H9 (cell line): Measurements from ENCODE around the gene PTGDR. TPM values are rescaled to one million over a fixed set of nuclear protein-coding genes. Genes with fewer than 3 reads are reported as not detected.

Source experiments
- DNase-seq: peaks from one replicate; pipeline ENCODE4 v3.0.0-alpha.2; 2017
- H2AFZ ChIP-seq: one replicate; pipeline ENCODE4 v1.6.1; 2013; ENCODE audit warnings: mild to moderate bottlenecking, low read length, control low read depth, moderate library complexity
- H2AK5ac ChIP-seq: 2 replicates; pipeline ENCODE4 v1.6.1; 2013; ENCODE audit warnings: low read length, control low read depth, mixed read lengths; ENCODE audit not compliant: insufficient read length
- H2BK120ac ChIP-seq: one replicate; pipeline ENCODE4 v1.6.1; 2013; ENCODE audit warnings: low read depth, mild to moderate bottlenecking, low read length, control low read depth, inconsistent platforms; ENCODE audit not compliant: poor library complexity, severe bottlenecking
- H2BK12ac ChIP-seq: 2 replicates; pipeline ENCODE4 v1.6.1; 2013; ENCODE audit warnings: low read length, control low read depth, mixed read lengths, low read depth; ENCODE audit not compliant: insufficient read length
- H2BK15ac ChIP-seq: 2 replicates; pipeline ENCODE4 v1.6.1; 2013; ENCODE audit warnings: low read depth, low read length, control low read depth
- H2BK20ac ChIP-seq: one replicate; pipeline ENCODE4 v1.6.1; 2013; ENCODE audit warnings: low read depth, mild to moderate bottlenecking, low read length, control low read depth, inconsistent platforms; ENCODE audit not compliant: poor library complexity, severe bottlenecking
- H2BK5ac ChIP-seq: 2 replicates; pipeline ENCODE4 v1.6.1; 2013; ENCODE audit warnings: low read length, control low read depth, mixed read lengths; ENCODE audit not compliant: insufficient read length
- H3K14ac ChIP-seq: 2 replicates; pipeline ENCODE4 v1.6.1; 2013; ENCODE audit warnings: low read length, control low read depth; ENCODE audit not compliant: insufficient read depth
- H3K18ac ChIP-seq: 2 replicates; pipeline ENCODE4 v1.6.1; 2013; ENCODE audit warnings: low read depth, mild to moderate bottlenecking, mixed read lengths, low read length, control low read depth; ENCODE audit not compliant: insufficient read length
- H3K23ac ChIP-seq: 2 replicates; pipeline ENCODE4 v1.6.1; 2013; ENCODE audit warnings: low read length, control low read depth, mixed read lengths, low read depth; ENCODE audit not compliant: insufficient read length
- H3K23me2 ChIP-seq: 2 replicates; pipeline ENCODE4 v1.6.1; 2013; ENCODE audit warnings: low read depth, mild to moderate bottlenecking, mixed read lengths, low read length, control low read depth; ENCODE audit not compliant: insufficient read length, poor library complexity, severe bottlenecking
- H3K27ac ChIP-seq: 2 replicates; pipeline ENCODE4 v1.5.1; 2013; ENCODE audit warnings: low read length, control low read depth, mixed read lengths, low read depth; ENCODE audit not compliant: insufficient read length
- H3K27me3 ChIP-seq: 2 replicates; pipeline ENCODE4 v1.6.1; 2013; ENCODE audit warnings: low read length, control low read depth, inconsistent platforms; ENCODE audit not compliant: insufficient read depth
- H3K4ac ChIP-seq: 2 replicates; pipeline ENCODE4 v1.6.1; 2013; ENCODE audit warnings: low read depth, mild to moderate bottlenecking, control low read depth, inconsistent platforms, low read length, moderate library complexity
- H3K4me1 ChIP-seq: 2 replicates; pipeline ENCODE4 v1.6.1; 2013; ENCODE audit warnings: low read length, control low read depth, inconsistent platforms; ENCODE audit not compliant: insufficient read depth
- H3K4me2 ChIP-seq: 2 replicates; pipeline ENCODE4 v1.6.1; 2013; ENCODE audit warnings: low read length, control low read depth, mixed read lengths; ENCODE audit not compliant: insufficient read length, insufficient read depth
- H3K56ac ChIP-seq: 2 replicates; pipeline ENCODE4 v1.6.1; 2013; ENCODE audit warnings: low read depth, mild to moderate bottlenecking, mixed read lengths, low read length, control low read depth; ENCODE audit not compliant: insufficient read length
- H3K79me1 ChIP-seq: 2 replicates; pipeline ENCODE4 v1.6.1; 2013; ENCODE audit warnings: low read depth, mild to moderate bottlenecking, moderate library complexity, low read length, control low read depth, inconsistent platforms; ENCODE audit not compliant: insufficient read depth, poor library complexity, severe bottlenecking
- H3K79me2 ChIP-seq: 2 replicates; pipeline ENCODE4 v1.6.1; 2013; ENCODE audit warnings: low read length, control low read depth, inconsistent platforms; ENCODE audit not compliant: insufficient read depth
- H3K9ac ChIP-seq: 2 replicates; pipeline ENCODE4 v1.6.1; 2013; ENCODE audit warnings: low read length, control low read depth, mixed read lengths; ENCODE audit not compliant: insufficient read length; ENCODE audit errors: extremely low read depth
- H3K9me3 ChIP-seq: one replicate; pipeline ENCODE4 v1.6.1; 2013; ENCODE audit warnings: low read depth, low read length, inconsistent platforms; ENCODE audit not compliant: control insufficient read depth
- H3T11ph ChIP-seq: one replicate; pipeline ENCODE4 v1.6.1; 2013; ENCODE audit warnings: mild to moderate bottlenecking, low read length, control low read depth, inconsistent platforms
- H4K20me1 ChIP-seq: one replicate; pipeline ENCODE4 v1.6.1; 2013; ENCODE audit not compliant: control insufficient read depth, insufficient read length, insufficient read depth
- H4K5ac ChIP-seq: 2 replicates; pipeline ENCODE4 v1.6.1; 2013; ENCODE audit warnings: low read depth, mild to moderate bottlenecking, mixed read lengths, low read length, control low read depth; ENCODE audit not compliant: insufficient read length
- H4K8ac ChIP-seq: replicated peaks from 2 replicates; pipeline ENCODE4 v1.6.1; 2013; ENCODE audit warnings: low read length, control low read depth, mixed read lengths, low read depth; ENCODE audit not compliant: insufficient read length
- H4K91ac ChIP-seq: 2 replicates; pipeline ENCODE4 v1.6.1; 2013; ENCODE audit warnings: low read depth, mild to moderate bottlenecking, moderate library complexity, mixed read lengths, low read length, control low read depth; ENCODE audit not compliant: insufficient read length
- H3K27ac Mint-ChIP-seq, 3 experiments: 2 replicates in 2 of 3; 3 replicates in 1 of 3; pipeline ENCODE4 v1.8.0; 2020 to 2021; ENCODE audit warnings: mixed read lengths in 3 of 3, mild to moderate bottlenecking in 1 of 3, moderate library complexity in 1 of 3
- H3K27me3 Mint-ChIP-seq: 2 replicates; pipeline ENCODE4 v1.8.0; 2021; ENCODE audit warnings: low read depth, mild to moderate bottlenecking, moderate library complexity, mixed read lengths
- H3K36me3 Mint-ChIP-seq, 3 experiments: 2 replicates in 2 of 3; 3 replicates in 1 of 3; pipeline ENCODE4 v1.8.0; 2020 to 2021; ENCODE audit warnings: low read depth in 3 of 3, mixed read lengths in 3 of 3; ENCODE audit not compliant: insufficient read depth in 1 of 3
- H3K4me1 Mint-ChIP-seq, 2 experiments: 2 replicates each; pipeline ENCODE4 v1.8.0; 2020; ENCODE audit warnings: mixed read lengths in 2 of 2
- H3K4me3 Mint-ChIP-seq, 2 experiments: 2 replicates in 1 of 2; 3 replicates in 1 of 2; pipeline ENCODE4 v1.8.0; 2020 to 2021; ENCODE audit warnings: mild to moderate bottlenecking in 2 of 2, mixed read lengths in 2 of 2, moderate library complexity in 1 of 2
- H3K9me3 Mint-ChIP-seq, 2 experiments: 2 replicates in 1 of 2; 3 replicates in 1 of 2; pipeline ENCODE4 v1.8.0; 2020; ENCODE audit warnings: mild to moderate bottlenecking in 2 of 2, mixed read lengths in 2 of 2, moderate library complexity in 1 of 2
- CTCF ChIP-seq: fragments of 200-600 bp; sonication (generic); conservative IDR thresholded peaks from 3 replicates; pipeline ENCODE4 v1.8.0; 2021; ENCODE audit warnings: antibody characterized with exemption, mild to moderate bottlenecking
- WGBS: extraction: QIAGEN DNeasy Blood & Tissue Kit; methylation state at CpG from one replicate; pipeline ENCODE4 v1.1.7; 2013; ENCODE audit warnings: missing lambda C conversion rate, low lambda C conversion rate, mixed read lengths; ENCODE audit not compliant: insufficient read length; ENCODE audit errors: extremely low coverage; 5-methylcytosine and 5-hydroxymethylcytosine counted together
- total RNA-seq: library from RNA; stranded (reverse); gene quantifications from 2 replicates; pipeline ENCODE4 v1.2.1, GENCODE V29; 2021

Gene PTGDR
- total RNA-seq, 1 experiment from 2014 or later: not detected

DNA sequence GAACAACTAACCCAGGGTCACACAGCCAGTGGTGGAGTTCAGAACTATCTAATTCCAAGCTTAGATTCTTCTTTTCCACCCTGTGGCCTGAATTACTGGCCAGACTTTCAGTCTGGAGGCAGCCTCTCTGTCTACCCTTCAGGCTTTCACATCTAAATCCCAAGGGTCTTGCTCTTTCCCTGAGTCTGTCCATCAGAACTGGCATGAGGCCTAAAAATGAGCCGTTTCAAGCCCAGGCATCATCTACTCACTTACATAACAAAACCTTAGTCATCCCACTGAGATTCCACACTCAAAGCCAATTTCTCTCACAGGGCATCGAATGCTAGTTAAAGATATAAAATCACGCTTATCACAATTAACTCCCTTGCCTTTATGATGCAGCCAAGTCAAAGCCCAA, 1.3 kb upstream of the PTGDR start:
- Histone ChIP-seq H3K27me3 (peaks cover 39% of the 10 kb centered on the region), H2BK5ac (no peak overlapping the region), H3T11ph (no peak overlapping the region), H2AFZ (no peak overlapping the region), H3K4me1 (peaks cover 2% of the 10 kb centered on the region; the same call in 1 of the 2 replicates), H3K27ac (no peak overlapping the region), H3K18ac (no peak overlapping the region), H2BK12ac (no peak overlapping the region), H4K5ac (no peak overlapping the region), H4K8ac (no peak overlapping the region), H3K56ac (no peak overlapping the region), H3K79me2 (no peaks in the 10 kb centered on the region), H3K4me2 (no peak overlapping the region), H4K91ac (no peak overlapping the region), H3K9me3 (no peaks in the 10 kb centered on the region), H2BK20ac (no peak overlapping the region), H3K79me1 (no peaks in the 10 kb centered on the region), H3K14ac (no peak overlapping the region), H3K4ac (no peak overlapping the region), H3K9ac (no peak overlapping the region), H4K20me1 (no peaks in the 10 kb centered on the region), H2BK15ac (no peak overlapping the region), H3K23me2 (peaks cover 16% of the 10 kb centered on the region), H2AK5ac (no peak overlapping the region), H3K23ac (no peak overlapping the region), H2BK120ac (no peak overlapping the region)
- peaks cover 0 to 3% (median 0%) of the 10 kb centered on the region in 3 experiments; a peak in 2 of 7 replicates for H3K36me3 Mint-ChIP-seq
- no peak for TF ChIP-seq CTCF
- H3K9me3 Mint-ChIP-seq: peaks cover 2 to 3% of the 10 kb centered on the region in 2 experiments; a peak in 3 of 5 replicates
- peaks cover 21 to 25% of the 10 kb centered on the region in 2 experiments for H3K4me1 Mint-ChIP-seq
- WGBS: no CpG with 5 or more reads among the region's 3 CpGs
- no peak overlapping the region for H3K4me3 Mint-ChIP-seq
- DNase-seq: no peak
- peaks cover 76% of the 10 kb centered on the region for H3K27me3 Mint-ChIP-seq
- no peak overlapping the region for H3K27ac Mint-ChIP-seq
